Measurements from ENCODE around the gene SLC6A9. TPM values are rescaled to one million over a fixed set of nuclear protein-coding genes. Genes with fewer than 3 reads are reported as not detected.

The SLC6A9 gene
- total RNA-seq, 1 experiment from 2014 or later, result 6.4 TPM

- no peak for DNase-seq (ENCODE audit: low read depth)
Observed at GRCh38 chr1:43986712-43987111, 44.5 kb downstream of the SLC6A9 start.

- DNase-seq (ENCODE audit: low read depth), result no peak
Observed at GRCh38 chr1:43985984-43986595, 45.2 kb downstream of the SLC6A9 start.

DNA sequence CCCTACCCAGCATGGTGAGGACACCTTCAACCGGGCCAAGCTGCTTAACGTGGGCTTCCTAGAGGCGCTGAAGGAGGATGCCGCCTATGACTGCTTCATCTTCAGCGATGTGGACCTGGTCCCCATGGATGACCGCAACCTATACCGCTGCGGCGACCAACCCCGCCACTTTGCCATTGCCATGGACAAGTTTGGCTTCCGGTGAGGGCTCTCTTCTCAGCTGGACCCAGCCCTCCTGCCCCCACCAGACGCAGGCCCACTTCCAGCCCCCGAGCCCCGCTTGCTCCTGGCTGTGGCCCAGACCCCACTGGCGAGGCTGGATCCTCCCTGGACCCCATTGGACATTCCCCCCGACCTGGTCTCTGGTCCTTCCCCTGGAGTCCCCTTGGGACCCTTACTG is 46.4 kb downstream of the SLC6A9 start:
- no peak for DNase-seq (ENCODE audit: low read depth)

- DNase-seq (ENCODE audit: low read depth), result no peak
Observed at GRCh38 chr1:43983253-43983899, 47.9 kb downstream of the SLC6A9 start.

GRCh38 chr1:43982808-43983207 is 48.5 kb downstream of the SLC6A9 start:
- DNase-seq (ENCODE audit: low read depth), result no peak

- no peak for DNase-seq (ENCODE audit: low read depth)
Observed at GRCh38 chr1:43982241-43982640, 49.0 kb downstream of the SLC6A9 start.

DNA sequence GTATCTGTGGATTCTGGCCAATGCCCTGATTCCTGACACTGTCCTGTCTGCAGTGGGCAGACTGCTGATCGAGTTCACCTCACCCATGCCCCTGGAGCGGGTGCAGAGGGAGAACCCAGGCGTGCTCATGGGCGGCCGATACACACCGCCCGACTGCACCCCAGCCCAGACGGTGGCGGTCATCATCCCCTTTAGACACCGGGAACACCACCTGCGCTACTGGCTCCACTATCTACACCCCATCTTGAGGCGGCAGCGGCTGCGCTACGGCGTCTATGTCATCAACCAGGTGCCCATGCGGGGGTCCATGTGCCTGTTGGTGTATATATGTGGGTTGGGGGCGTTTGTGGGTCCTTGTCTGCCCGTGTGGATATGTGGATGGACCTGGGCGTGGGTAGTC is 49.6 kb downstream of the SLC6A9 start:
- no peak for DNase-seq (ENCODE audit: low read depth)

- no peak for DNase-seq (ENCODE audit: low read depth)
Observed at GRCh38 chr1:43981135-43981491, 50.1 kb downstream of the SLC6A9 start.

- DNase-seq (ENCODE audit: low read depth), result peak; percentile 18
Observed at GRCh38 chr1:43980255-43981134, 50.8 kb downstream of the SLC6A9 start.

GRCh38 chr1:43979528-43980254 is 51.6 kb downstream of the SLC6A9 start:
- peak; percentile 59 for DNase-seq (ENCODE audit: low read depth)

DNA sequence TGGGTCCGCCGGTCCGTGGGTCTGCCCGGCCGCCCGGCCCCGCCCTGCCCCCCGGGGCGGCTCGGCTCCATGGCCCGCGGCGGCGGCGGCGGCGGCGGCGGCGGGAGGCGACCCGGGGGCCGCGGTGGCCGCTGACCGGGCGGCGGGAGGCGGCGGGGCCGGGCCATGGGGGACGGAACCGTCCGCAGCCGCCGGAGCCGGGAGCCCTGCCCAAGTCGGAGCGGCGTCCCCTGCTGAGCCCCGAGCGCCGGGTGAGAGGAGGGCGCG is 52.1 kb downstream of the SLC6A9 start:
- DNase-seq (ENCODE audit: low read depth), result no peak

GRCh38 chr1:43978551-43979260 is 52.6 kb downstream of the SLC6A9 start, which contains the start of gene B4GALT2:
TSS of gene B4GALT2 (plus strand) at chr1:43979210. CDS start at chr1:43981161, 1,951 bp downstream.
- DNase-seq (ENCODE audit: low read depth), result peak; percentile 17

- no peak for DNase-seq (ENCODE audit: low read depth)
Observed at GRCh38 chr1:43978264-43978550, 53.1 kb downstream of the SLC6A9 start.

GRCh38 chr1:43977376-43978263 is 53.6 kb downstream of the SLC6A9 start:
- DNase-seq (ENCODE audit: low read depth), result no peak

DNA sequence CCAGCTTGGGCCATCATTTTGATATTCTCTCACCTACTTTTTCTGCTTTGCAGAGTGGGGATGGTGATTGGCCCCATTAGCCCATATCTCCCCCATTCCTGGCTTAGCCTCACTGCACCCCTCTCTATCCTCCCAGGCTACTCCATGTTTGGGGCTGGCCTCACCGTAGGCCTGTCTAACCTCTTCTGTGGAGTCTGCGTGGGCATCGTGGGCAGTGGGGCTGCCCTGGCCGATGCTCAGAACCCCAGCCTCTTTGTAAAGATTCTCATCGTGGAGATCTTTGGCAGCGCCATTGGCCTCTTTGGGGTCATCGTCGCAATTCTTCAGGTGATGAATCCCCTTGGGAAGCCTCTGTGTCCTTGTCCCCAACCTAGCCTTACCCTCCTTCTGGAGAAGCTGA is 54.4 kb downstream of the SLC6A9 start:
- no peak for DNase-seq (ENCODE audit: low read depth)

- no peak for DNase-seq (ENCODE audit: low read depth)
Observed at GRCh38 chr1:43976045-43976444, 55.2 kb downstream of the SLC6A9 start.

DNA sequence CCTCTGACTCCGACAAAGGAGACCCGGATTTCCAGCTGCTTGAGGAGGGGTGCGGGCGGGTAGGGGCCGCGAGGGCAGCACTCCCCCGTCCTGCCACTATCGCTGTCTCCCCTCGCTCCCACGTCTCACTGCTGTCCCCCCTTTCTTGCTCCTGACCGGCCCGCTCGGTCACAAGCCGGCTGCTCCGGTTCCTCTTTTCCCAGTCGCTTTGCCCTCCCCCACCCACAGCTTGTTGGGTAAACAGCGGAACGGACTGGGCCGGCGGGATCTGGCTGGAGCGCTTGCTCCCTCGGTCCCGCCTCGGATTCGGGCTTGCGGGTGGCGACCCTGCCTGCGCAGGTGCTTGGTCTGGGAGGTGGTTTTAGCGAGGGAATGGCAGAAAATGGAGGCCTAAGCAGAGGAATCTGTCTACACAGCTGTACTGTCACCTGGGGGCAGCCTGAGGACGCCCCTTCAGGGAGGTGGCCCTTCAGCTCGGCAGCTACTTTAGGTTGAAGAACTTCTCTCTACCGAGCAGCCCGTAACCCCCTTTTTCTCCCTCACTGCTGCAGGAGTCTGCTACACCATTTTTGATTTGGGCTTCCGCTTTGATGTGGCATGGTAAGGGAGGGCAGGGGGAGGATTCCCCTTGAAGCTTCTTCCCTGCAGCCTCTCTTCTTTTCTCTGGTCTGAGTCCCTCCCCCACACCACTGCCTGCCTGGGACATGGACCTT is 55.9 kb downstream of the SLC6A9 start:
- no peak for DNase-seq (ENCODE audit: low read depth)

GRCh38 chr1:43974443-43975248 is 56.6 kb downstream of the SLC6A9 start, which contains the start of gene ATP6V0B:
TSS of gene ATP6V0B (plus strand) at chr1:43974960. CDS start at chr1:43975041, 81 bp downstream.
- DNase-seq (ENCODE audit: low read depth), result peak; percentile 91

DNA sequence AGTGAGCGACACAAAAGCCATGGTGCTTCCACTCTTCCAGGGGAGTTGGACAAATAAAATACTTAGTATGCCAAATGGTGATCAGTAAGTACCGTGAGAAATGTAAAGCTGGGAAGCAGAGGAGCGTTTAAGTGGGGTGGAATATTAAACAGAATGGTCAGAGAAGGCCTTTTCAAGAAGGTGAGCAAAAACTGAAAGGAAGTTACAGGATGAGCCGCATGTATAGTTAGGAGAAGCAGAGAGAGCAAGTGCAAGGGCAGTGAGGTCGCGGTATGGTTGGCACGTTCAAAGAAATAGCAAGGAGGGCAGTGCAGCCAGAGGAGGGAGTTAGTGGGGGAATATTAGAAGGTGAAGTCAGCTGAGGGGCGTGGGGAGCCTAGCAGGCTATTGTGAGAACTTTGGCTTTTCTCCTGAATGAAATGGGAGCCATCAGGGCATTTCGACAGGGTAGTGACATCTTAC is 57.2 kb downstream of the SLC6A9 start:
- no peak for DNase-seq (ENCODE audit: low read depth)
